Epidermal melanocyte (primary cell): Measurements from ENCODE around the gene MFNG.
"Not testable (repeated sequence)": the region's sequence is repeated elsewhere in the genome, so short reads cannot be mapped to it uniquely, and the experiment has no call there.

Experiments used
- DNase-seq: peaks from one replicate; pipeline ENCODE4 v3.0.0; 2011; ENCODE audit warnings: low spot score; ENCODE audit not compliant: insufficient read length

MFNG gene

DNA sequence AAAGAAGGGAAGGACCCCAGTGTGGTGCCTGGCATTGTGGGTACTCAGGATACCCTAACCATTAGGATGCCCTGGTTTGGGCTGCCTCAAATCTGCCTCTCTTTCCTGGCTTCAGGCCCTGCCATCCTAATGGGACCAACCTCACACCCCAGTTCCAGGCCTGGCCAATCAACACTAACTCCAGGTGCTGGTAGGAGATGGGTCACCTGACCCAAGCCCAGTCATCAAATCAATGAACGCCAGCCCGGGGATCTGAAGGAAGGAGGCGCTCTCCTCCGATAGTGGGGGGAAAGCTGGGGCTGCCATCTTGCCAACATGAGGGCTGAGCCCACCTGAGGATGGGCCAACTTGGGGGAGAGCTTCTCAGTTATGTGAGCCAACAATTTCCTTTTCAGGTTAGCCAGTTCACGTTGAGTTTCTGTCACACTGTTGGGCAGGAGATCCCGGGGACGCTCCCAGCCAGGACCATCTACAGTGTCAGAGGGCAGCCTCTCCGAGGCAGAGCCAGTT, 12.7 kb downstream of the MFNG start:
- no peak for DNase-seq

DNA sequence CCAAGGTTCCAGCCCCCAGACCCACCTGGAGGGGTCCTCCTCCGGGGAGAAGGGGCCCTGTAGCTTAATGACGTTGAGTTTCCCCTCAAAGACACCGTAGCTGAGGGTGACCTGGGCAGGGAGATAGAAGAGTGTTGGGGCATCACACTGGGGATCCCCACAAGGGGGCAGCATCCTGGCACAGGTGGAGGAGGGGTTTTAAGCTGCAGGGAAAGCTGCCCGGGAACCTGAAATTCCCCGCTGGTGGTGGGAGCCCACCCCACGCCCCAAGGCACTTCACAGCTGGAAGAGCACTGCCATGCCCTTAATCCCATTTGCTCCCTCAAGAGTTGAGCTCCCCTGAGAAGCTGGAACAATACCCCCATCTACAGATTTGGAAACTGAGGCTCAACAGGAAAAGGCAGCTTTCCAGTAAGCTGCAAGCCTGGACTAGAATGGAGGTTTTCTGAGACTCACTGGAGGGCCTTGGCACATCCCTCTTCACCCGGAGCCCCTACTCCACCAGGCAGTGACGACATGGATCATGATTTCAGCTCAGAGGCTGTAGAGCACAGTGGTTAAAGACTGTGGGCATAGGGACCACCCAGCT, 13.7 kb downstream of the MFNG start:
- DNase-seq, result no peak

DNA sequence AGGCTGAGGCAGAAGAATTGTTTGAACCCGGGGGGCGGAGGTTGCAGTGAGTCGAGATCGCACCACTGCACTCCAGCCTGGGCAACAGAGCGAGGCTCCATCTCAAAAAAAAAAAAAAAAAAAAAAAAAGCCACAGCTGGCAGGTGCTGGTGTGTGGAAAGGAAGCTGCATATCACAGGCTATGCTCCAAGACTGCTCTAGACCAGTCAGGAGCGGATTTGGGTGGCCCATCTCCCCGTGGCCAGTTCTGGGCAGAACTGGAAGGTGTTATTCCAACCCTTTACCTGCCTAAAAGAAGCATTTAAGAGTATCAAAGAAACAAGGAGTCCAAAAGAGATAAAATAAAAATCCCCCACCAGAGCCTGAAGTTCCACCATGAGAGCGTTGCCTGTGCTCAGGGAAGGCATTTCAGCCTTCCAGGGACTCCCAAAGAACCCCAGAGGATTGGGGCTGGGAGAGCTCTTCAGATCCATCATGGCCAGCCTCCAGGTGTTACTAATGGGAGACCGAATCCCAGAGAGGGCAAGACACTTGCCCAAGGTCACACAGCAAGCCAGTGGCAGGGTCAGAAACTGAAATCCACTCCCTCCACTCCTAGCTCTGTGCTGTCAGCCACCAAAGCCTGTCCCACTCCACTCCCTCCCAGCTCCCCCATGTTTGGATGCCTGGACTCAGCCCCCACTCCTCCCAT, 14.3 kb downstream of the MFNG start:
- no peak for DNase-seq

DNA sequence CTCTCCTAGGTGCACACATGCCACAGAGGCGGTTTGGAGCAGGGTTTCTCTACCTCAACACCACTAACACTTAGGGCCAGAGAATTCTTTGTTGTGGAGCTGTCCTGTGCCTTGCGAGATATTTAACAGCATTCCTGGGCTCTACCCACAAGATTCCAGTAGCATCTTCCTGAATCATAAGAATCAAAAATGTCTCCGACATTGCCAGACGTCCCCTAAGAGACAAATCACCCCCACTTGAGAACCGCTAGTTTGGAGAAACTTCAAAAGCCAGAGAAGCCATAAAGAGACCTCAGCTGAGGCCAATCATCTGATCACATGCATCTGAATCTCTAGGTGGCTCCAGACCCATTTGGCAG, 16.1 kb downstream of the MFNG start:
- DNase-seq, result no peak

DNA sequence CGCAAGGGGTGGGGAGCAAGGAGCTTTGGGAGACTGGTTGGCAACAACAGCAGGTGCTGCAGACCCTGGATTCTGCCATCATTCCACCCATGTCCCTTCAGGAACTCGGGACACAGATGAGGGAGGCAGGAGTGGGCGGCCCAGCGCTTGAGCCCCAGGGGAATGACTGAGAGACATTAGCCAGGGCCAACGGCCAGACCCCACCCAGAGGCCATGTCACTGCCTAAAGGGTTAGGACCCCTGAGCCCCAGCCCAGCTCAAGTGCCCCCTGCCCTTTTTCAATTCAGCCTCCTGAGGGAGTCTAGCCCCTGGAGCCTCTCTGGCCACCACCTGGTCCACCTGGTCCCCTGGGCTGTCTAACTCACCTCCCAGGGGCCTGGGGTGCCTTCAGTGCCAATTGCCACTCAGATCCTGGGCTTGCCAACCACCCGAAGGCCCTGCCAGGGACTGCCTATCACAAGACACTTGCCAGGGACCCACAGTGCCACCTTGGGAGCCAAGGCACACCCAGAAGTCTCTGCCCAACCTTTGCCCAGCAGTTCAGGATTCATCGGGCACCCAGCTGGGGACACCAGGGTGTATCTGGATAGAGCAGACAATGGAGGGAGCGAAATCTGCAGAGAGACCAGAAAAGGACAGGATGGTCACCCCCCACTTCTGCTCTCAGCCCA, 16.6 kb downstream of the MFNG start:
- no peak for DNase-seq

DNA sequence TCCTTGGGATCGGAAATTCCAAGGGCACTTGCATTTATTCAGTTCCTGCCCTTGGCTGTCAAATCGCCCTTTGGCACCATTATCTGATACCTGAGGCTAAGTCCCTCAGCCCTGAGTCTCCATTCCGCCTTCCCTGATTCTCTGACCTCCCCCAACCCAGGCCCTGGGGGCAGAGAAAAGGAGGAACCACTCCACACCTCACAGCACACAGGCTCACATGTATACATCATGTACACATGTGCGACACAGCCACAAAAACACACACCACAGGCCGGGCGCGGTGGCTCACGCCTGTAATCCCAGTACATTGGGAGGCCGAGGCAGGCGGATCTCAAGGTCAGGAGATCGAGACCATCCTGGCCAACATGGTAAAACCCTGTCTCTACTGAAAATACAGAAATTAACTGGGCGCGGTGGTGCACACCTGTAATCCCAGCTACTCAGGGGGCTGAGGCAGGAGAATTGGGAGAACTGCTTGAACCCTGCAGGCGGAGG, 17.9 kb downstream of the MFNG start:
- not testable (repeated sequence) for DNase-seq

DNA sequence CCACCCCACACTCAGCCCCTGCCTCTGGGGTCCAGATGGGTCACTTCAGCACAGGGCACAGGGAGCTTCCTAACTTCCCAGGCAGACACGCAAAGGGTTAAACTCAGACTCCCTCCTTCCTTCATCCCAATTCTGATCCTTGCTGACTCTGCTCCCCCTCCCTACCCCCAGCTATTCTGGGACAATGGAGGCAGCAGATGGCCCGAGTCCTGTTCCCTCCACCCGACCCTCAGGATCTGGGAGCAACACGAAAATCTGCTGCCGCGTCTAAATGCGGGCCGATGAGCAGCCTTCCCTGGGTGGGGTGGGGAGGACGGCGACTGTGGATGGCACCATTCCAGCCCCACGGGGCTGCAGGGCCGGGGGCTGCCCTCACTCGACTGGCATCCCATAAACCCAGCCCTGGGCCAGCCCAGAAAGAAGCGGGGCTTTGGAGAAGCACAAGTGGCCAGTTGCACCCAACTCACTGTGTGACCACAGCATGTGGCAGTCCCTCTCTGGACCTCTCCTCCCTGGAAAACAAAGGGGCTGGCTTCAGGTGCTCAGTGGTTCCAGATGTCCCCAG, 18.7 kb downstream of the MFNG start:
- DNase-seq, result no peak

DNA sequence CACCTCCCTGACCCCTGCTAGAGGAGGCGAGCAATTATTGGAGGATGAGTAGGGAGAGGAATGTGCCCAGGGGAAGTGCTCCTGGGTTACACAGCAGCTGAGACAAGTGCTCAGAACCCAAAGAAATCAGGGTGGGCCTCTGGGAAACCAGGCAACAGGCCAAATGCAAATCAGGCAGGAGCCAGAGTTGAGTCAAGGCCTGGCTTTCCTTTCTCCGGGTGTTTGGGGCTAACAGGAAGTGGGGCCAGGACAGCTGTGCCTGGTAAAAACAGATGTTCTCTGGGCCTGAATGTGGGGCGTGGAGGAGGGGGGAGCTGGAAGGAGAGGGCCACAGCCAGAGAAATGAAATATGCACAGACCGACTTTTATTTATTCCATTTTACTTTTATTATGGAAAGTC, 22.0 kb downstream of the MFNG start:
- no peak for DNase-seq

DNA sequence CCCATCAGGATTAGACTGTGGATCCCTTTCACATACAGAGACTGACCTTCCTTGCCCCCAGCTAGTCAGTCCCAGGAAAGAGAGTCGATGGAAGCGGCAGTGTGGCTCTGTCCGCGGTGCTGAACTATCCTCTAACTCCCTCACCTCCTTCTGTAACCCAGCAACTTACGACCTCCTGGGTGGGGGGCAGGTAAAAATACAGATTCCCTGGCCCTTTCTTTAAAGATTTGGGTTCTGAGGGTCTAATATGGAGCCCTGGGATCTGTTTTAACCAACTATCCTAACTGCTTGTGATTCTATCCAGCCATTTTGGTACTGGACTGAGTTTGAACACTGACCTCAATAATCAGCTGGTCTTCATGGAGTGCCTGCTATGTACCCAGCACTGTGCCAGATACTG, 23.2 kb downstream of the MFNG start:
- DNase-seq, result no peak

DNA sequence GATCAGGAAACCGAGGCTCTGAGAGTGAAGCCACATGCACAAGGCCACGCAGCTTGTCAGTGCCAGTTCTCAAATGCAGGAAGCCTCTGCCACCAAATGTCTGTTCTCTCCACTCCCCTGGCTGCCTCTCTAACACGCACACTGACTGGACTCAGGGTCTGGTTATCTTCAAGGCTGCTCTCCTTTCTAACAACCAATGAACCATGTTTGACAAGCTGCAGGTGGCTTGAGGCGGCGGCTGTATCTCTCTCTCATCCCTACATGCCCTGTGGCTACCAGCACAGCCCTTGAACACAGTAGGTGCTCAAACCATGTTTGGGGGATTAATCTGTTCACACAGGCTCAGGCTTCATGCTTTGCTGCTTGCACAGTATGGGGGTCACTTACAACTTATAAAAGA, 23.7 kb downstream of the MFNG start:
- no peak for DNase-seq

DNA sequence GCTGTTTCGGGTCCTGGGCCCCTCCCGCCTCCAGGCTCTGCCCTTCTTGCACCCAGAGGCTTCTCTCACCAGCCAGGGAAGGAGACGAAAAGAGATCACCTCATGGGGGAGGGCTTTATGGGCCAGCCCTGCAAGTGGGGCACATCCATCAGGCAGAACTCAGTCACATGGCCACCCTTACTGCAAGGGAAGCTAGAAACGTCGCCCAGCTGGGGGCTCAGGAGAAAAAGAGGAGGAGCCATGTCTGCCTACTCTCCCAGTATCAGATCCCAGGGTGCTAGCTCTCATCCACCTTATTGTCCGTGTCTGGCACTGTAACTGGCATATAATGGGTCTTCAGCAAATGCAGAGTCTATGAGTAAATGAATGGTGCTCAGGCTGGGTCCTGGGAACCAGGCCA, 24.2 kb downstream of the MFNG start:
- DNase-seq, result no peak

DNA sequence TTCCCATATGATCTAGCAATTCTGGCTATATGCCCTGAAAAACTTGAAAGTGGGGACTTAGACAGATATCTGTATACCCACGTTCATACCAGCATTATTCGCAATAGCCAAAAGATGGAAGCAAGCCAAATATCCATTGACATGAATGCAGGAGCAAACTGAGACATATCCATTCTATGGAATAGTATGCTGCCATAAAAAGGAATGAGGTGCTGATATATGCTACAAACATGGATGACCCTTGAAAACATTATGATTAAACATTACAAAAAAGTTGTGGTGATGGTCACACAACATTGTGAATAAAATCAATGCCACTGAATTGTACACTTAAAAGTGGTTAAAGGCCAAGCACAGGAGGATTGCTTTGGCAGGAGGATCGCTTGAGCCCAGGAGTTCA, 25.5 kb downstream of the MFNG start:
- no peak for DNase-seq

DNA sequence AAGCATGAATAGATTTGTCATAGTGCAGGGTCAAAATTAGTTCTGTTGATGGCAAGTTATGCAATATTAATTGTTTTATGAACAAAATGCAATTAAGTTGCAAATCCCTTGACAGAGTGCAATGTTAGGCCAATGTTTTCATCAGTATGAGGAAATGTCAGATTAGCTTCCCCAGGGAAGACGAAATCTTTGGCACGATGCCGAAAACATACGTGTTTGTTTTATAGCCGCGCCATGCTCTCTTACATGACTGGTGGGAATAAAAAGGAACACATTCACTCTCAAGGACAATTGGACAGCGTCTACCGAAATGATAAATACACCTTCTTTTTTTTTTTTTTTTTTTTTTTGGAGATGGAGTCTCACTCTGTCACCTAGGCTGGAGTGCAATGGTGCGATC, 27.0 kb downstream of the MFNG start:
- DNase-seq, result no peak

DNA sequence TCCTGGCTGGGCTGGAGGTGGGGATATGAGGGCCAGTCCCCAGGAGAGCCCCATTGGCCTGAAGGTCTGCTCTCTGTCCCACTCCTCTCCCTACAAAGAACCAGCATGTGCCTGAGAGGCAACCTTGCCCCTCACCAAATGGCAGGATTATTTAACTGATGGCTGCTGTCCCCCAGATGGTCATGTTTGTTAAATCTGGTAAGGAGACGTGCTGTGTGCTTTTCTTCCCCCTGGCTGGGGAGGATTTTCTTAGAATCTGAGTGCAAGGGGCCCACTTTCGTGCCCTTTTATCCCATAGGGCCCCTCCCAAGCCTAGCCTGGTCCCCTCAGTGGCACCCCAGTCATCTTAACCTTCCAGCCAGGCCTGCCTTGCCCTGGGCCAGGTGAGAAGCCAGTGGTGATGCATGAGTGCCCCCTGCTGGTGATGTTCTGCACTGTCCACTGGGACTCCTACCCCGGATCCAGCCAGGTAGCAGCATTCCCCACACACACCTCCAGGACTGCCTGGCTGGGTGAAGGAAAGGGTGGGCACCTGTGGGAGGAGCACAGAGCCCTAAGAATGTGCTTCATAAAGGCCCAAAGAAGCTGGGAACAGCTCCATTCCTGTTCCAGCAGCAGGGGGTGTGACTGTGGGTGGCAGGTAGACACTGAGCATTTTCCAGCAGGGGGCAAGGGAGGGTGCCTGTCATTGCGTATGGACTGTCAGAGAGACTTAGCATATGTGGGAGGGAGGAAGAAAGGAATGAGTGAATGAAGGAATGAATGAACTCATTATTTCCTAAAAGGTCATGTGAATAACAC, 28.9 kb downstream of the MFNG start:
- peak; percentile 58 for DNase-seq

DNA sequence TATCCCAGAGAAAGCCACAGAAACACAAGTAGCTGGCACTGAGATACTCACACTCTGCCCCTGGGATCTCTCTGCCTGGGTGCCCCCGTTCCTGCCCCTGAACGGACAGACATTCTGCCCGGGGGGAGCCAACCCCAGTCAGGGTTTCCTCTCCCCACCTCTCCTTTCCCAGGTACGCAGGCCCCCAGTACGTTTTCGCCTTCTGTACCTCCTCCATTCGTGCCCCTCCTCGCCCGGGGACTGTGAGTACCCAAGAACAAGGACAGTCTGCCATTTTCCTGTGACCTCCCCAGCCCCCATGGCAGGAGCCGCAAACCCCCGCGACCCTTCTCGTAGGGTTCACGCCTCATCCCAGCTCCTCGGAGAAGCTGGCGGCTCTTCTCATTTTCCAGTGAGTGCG, 29.8 kb downstream of the MFNG start:
- no peak for DNase-seq

DNA sequence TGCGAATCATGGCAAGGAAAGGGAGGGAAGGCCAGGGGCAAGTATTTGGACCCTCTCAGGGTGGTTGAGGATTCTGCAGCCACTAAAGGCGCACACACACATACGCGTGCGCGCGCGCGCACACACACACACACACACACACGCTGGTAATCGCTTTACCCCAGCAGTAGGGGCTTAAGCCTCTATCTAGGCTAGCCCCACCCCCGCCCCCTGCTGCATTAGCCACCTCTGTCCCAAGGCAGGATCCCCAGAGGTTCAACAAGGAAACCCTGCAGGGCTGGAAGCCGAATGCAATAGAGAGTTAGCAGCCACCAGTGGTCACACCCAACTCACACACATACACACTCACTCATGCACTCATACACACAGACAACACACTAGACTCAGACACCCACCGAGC, 30.3 kb downstream of the MFNG start:
- peak; percentile 1 for DNase-seq

DNA sequence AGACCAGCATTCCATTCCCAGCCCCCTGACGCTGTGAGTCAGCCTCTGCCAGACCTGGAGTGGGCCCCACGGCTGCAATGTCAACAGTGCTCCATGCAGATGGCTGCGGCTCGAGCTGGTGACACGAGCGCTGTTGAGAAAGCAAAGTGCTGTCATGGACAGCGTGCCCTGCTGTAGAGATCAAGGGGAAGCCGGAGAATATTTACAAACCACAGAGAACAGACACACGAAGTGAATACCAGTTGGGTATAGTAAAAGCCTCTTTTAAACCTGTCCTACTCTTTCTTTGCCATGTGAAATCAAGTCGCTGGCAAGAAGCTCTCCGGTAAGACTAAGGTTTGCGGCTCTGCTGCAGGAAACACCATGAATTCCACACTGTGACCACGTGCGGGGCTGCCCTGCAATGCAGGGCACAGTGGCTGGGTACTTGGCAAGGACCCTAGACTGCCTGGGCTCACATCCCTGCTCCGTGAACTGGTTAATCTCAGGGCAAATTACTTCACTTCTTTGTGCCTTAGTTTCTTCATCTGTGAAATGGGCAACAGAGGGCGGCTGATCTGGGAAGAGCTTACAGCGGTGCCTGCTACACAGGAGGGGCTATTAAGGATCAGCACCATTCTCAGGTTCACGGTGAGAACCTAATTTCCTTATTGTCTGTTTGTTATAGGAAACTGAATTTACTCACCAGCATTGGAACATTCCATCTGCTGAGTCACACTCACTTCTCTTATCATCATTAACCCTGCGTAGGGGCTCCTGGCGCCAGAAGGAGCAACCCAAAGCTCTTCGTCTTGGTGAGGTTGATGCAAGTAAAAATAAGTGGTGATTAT, 31.1 kb downstream of the MFNG start:
- no peak for DNase-seq

DNA sequence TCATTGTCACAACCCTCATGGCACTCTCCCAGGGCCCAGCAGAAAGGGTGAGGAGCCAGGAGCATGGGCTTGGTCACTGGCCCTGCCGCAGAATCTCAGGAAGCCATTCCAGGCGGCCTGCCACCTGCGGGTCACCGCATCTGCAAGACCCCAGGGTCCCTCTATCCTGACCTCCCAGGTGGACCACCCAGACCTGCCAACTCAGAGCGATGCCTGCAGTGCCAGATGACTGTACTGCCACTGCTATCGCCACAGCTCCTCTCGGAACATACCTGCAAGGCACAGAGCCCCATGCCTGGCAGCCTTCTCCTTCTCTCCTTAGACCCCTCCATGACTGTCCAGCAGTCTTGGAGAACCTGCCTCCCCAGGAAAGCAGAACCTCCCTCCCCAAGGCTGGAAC, 32.5 kb downstream of the MFNG start:
- DNase-seq, result no peak

DNA sequence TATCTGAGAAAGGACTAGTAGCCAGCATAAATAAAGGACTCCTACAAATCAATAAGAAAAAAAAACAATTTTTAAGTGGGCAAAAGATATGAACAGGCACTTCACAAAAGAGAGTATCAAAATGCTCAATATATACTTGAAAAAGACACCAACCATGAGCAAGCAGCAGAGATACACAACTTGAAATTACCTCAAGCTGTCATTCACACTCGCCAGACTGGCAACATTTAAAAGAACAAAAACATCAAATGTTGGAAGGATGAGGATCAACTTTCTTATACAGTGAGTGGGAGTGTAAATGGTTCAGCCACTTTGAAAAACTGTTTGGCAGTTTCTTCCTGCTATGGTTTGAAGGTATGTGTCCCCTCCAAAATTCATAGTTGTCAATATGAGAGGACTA, 35.0 kb downstream of the MFNG start:
- no peak for DNase-seq

DNA sequence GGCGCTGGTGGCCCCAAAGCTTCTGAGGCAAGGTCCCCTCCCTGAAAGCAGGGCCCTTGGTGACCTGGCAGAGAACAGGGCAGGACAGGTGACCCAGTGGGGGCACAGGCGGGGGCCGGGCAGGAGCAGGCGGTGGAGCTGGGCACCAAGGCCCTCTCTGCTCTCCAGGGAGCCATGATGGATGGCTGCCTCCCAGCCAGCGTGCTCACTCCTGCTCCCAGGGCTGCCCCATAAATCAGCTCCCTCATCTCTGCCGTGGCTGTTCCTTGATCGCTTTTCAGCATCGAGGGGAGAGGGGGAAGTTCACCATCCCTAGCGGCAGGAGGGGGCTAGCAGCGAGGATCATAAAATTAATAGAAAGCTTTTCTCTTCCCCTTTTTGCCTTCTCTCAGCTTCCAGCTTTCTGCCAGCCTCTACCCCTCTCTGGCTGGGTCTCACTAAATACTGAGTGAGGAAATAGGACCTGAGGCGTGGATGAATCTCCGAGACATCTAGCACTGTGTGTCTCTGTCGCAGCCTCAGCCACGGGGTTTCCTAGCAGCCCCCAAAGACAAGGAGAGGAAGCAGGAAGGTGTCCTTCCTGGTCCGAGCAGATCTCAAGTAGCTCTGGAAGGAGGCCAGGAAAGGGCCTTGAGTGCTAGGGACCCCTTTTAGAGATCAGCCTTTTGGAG, 36.7 kb downstream of the MFNG start:
- DNase-seq, result no peak
